ENCODE measurements around the gene NCK2. TPM values are rescaled to one million over a fixed set of nuclear protein-coding genes. Genes with fewer than 3 reads are reported as not detected.

NCK2 gene
- total RNA-seq, 4 donors from 2014 or later, result 14.7 to 47.5 (median 29.3) TPM

DNA sequence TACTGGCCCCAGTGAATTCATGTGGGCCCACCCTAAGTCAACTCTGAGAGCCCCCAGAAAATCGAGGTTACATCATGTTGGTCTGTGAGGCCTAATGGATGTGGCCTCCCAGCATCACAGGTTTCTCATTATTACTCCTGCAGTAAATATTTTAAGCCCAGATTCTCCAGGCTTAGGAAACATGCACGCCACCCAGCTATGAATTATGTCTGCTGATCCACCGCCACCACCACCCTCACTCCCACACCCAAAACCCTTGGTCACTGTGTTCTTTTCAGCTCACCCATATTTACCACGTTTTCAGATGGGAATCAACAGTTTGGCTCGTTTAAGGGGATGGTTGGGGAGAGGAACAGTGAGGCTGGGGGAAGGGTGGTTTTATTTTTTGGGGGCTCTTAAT lies 128.6 kb downstream of the NCK2 start:
- no peaks in the 10 kb centered on the region for H3K4me1 ChIP-seq

DNA sequence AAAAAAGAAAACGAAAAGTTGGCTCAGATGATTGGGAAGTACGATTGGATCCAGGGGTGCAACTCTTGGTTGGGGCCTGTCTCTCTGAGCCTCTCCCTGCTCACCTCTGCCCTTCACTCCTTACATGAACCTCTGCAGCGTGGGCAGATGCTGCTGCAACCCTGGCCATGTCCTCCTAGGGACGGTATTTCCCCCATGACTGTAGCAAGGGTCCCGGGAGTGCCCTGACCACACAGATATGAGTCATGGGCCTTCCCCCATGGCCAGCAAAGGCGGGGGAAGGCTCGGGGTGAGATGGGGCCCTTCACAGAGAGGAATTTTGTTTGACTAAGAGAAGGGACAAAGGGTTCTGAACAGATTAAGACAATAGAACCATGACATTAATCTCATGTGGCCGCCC lies 129.0 kb downstream of the NCK2 start:
- H3K4me3 ChIP-seq, result no peak overlapping the region
- no peaks in the 10 kb centered on the region for H3K9me3 ChIP-seq
- TF ChIP-seq, protein P1, sequence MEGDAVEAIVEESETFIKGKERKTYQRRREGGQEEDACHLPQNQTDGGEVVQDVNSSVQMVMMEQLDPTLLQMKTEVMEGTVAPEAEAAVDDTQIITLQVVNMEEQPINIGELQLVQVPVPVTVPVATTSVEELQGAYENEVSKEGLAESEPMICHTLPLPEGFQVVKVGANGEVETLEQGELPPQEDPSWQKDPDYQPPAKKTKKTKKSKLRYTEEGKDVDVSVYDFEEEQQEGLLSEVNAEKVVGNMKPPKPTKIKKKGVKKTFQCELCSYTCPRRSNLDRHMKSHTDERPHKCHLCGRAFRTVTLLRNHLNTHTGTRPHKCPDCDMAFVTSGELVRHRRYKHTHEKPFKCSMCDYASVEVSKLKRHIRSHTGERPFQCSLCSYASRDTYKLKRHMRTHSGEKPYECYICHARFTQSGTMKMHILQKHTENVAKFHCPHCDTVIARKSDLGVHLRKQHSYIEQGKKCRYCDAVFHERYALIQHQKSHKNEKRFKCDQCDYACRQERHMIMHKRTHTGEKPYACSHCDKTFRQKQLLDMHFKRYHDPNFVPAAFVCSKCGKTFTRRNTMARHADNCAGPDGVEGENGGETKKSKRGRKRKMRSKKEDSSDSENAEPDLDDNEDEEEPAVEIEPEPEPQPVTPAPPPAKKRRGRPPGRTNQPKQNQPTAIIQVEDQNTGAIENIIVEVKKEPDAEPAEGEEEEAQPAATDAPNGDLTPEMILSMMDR (IDR thresholded peaks at IDR 0.05), result no peak
- no peak for TF ChIP-seq POLR2A (IDR thresholded peaks at IDR 0.05)
- intact Hi-C loops (cut with DNase I; ENCODE audit: low total_unique reads), result no loop called here
- no peaks in the 10 kb centered on the region for H3K27me3 ChIP-seq
- H3K4me1 ChIP-seq, result no peaks in the 10 kb centered on the region
- no peaks in the 10 kb centered on the region for H3K36me3 ChIP-seq
- H3K27ac ChIP-seq, result no peak overlapping the region
- peak in 1 of 2 donors; percentile 39 for DNase-seq

More for the DNA sequence above, 128.6 kb downstream of the NCK2 start:
- Histone ChIP-seq H3K36me3 (no peaks in the 10 kb centered on the region), H3K27me3 (no peaks in the 10 kb centered on the region), H3K27ac (no peak overlapping the region), H3K9me3 (no peaks in the 10 kb centered on the region), H3K4me3 (no peak overlapping the region)
- no peak for TF ChIP-seq POLR2A (IDR thresholded peaks at IDR 0.05)
- TF ChIP-seq, protein P1 (IDR thresholded peaks at IDR 0.05), result no peak
- intact Hi-C loops (cut with DNase I; ENCODE audit: low total_unique reads), result no loop called here
- DNase-seq, result no peak

DNA sequence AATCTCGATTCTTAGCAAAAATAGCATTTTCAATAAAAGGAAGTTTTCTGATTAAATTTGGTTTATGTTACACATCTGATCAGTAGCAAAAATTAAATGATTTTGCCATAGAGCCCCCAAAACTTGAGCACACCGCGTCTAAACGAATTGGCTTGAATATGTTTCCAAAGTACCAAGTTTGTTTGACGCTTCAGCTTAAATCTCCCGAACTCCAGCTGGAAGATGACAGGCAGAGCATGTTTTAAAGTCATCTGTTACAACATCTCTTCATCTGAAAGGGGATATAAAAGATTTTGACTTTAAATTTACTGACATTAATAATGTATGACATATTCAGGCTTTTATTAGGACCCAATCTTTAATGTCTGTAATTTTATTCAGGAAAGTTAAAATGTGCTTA lies 129.8 kb downstream of the NCK2 start:
- H3K27ac ChIP-seq, result no peak overlapping the region
- TF ChIP-seq POLR2A (IDR thresholded peaks at IDR 0.05), result no peak
- TF ChIP-seq, protein P1 (IDR thresholded peaks at IDR 0.05), result no peak
- H3K9me3 ChIP-seq, result no peaks in the 10 kb centered on the region

DNA sequence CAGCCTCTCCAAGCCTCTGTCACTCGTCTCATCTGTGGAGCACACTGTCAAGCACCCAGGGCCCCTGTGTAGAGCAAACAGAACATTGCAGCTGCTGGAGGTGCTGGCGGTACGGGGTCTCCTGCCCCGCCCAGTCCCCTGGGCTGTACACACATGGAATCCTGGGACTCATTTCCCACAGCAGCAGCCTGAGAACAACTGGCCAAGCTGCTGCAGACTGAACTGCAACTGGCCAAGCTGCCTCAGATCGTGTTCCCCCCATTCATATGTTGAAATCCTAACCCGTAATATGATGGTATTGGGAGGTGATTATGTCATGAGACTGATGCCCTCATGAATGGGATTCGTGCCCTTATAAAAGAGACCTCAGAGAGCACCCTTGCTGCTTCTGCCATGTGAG lies 130.5 kb downstream of the NCK2 start:
- Histone ChIP-seq H3K4me1 (no peaks in the 10 kb centered on the region), H3K9me3 (no peaks in the 10 kb centered on the region), H3K27ac (no peak overlapping the region), H3K27me3 (no peaks in the 10 kb centered on the region), H3K36me3 (no peaks in the 10 kb centered on the region), H3K4me3 (no peak overlapping the region)
- no peak for DNase-seq
- TF ChIP-seq, protein P1 (IDR thresholded peaks at IDR 0.05), result no peak
- TF ChIP-seq POLR2A (IDR thresholded peaks at IDR 0.05), result no peak
- intact Hi-C loops (cut with DNase I; ENCODE audit: low total_unique reads), result no loop called here

More for the DNA sequence above, 129.8 kb downstream of the NCK2 start:
- Histone ChIP-seq H3K4me1 (no peaks in the 10 kb centered on the region), H3K4me3 (no peak overlapping the region), H3K36me3 (no peaks in the 10 kb centered on the region), H3K27me3 (no peaks in the 10 kb centered on the region)
- intact Hi-C loops (cut with DNase I; ENCODE audit: low total_unique reads), result no loop called here
- DNase-seq, result no peak

DNA sequence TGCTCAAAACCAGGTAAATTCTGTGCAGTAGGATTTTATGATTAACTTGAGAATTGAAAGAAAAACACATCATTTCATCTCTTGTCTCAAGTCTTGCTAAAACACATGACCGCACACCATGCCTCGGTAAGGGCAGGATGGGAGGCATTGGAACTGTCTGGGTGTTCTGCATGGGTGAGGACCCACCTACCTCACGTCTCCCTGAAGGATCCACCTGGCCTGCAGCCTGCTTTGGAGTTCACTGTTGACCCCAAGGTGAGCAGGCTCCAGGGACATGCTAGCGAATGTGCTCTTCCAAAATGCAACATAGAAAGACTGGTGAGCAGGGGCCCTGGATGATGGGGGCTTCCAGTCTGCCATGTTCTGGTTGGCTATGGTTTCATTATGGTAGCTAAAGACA lies 131.5 kb downstream of the NCK2 start:
- TF ChIP-seq, protein P1 (IDR thresholded peaks at IDR 0.05), result no peak
- TF ChIP-seq POLR2A (IDR thresholded peaks at IDR 0.05), result no peak
- no peaks in the 10 kb centered on the region for H3K36me3 ChIP-seq
- H3K4me3 ChIP-seq, result no peak overlapping the region
- no peaks in the 10 kb centered on the region for H3K4me1 ChIP-seq
- DNase-seq, result no peak
- no peak overlapping the region for H3K27ac ChIP-seq
- no peaks in the 10 kb centered on the region for H3K9me3 ChIP-seq
- intact Hi-C loops (cut with DNase I; ENCODE audit: low total_unique reads), result no loop called here
- no peaks in the 10 kb centered on the region for H3K27me3 ChIP-seq
